Gastrocnemius medialis (tissue), 4 donors: Measurements from ENCODE around the gene UMAD1.

Source experiments
- POLR2A ChIP-seq, 2 donors: fragments of 450-650 bp; IDR thresholded peaks; one replicate each; pipeline ENCODE4 v1.6.1; 2017; ENCODE audit warnings: antibody characterized with exemption in 2 of 2, mild to moderate bottlenecking in 2 of 2, moderate library complexity in 2 of 2
- TF ChIP-seq, protein P1 (sequence below), 5 experiments: fragments of 450-650 bp in 3 of 5; fragments of 200-600 bp in 2 of 5; sonication (generic) in 2 of 5; IDR thresholded peaks in 4 of 5; conservative IDR thresholded peaks in 1 of 5; 1 replicate in 4 of 5; 2 replicates in 1 of 5; pipeline ENCODE4 v1.5.1; 2016 to 2019; ENCODE audit warnings: antibody characterized with exemption in 5 of 5, mild to moderate bottlenecking in 3 of 5, moderate library complexity in 3 of 5

DNA sequence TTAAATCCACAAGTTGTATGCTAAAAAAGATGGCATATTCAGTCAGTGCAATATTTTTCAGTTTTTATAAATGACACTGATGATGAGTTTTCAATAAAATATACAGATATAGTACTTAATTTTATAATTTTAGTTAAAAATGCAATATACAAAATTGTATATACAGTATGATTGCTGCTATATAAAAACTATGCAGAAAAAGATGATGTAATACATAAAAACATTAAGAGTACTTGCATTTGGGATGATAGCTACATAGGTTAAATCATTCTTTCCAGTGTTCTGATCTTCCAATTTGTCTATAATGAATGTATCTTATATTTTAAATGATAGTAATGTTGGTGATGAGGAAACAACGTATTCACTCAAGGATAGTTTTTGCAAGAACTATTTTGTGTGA is 169.8 kb downstream of the UMAD1 start:
- TF ChIP-seq, protein P1, sequence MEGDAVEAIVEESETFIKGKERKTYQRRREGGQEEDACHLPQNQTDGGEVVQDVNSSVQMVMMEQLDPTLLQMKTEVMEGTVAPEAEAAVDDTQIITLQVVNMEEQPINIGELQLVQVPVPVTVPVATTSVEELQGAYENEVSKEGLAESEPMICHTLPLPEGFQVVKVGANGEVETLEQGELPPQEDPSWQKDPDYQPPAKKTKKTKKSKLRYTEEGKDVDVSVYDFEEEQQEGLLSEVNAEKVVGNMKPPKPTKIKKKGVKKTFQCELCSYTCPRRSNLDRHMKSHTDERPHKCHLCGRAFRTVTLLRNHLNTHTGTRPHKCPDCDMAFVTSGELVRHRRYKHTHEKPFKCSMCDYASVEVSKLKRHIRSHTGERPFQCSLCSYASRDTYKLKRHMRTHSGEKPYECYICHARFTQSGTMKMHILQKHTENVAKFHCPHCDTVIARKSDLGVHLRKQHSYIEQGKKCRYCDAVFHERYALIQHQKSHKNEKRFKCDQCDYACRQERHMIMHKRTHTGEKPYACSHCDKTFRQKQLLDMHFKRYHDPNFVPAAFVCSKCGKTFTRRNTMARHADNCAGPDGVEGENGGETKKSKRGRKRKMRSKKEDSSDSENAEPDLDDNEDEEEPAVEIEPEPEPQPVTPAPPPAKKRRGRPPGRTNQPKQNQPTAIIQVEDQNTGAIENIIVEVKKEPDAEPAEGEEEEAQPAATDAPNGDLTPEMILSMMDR (IDR thresholded peaks at IDR 0.05 in 4 of 5, conservative IDR thresholded peaks at IDR 0.05 in 1 of 5) = no peak
- TF ChIP-seq POLR2A (IDR thresholded peaks at IDR 0.05) = no peak
